Glomerular endothelial cell (primary cell): ENCODE measurements around the gene CYSRT1. TPM values are rescaled to one million over a fixed set of nuclear protein-coding genes. Genes with fewer than 3 reads are reported as not detected.

Experiments
- DNase-seq: peaks from one replicate; pipeline ENCODE4 v3.0.0-alpha.2; 2011; ENCODE audit warnings: low read depth, low spot score; ENCODE audit errors: extremely low read depth
- total RNA-seq: library from RNA; depleted of rRNA; stranded (reverse); fragments of >200 nt; gene quantifications from 2 replicates; pipeline ENCODE4 v1.2.3, GENCODE V29; 2015

Gene CYSRT1
- 0.41 and 0.78 TPM in 2 replicates for total RNA-seq

GRCh38 chr9:137224830-137225694 lies at the start of gene CYSRT1:
CYSRT1 (plus strand) TSS chr9:137225174; CDS start chr9:137225622, 448 bp downstream.
- DNase-seq, result no peak

GRCh38 chr9:137175345-137175961 lies 49.5 kb upstream of the CYSRT1 start:
- no peak for DNase-seq

GRCh38 chr9:137176302-137177182 lies 48.4 kb upstream of the CYSRT1 start:
- no peak for DNase-seq

- no peak for DNase-seq
Observed at GRCh38 chr9:137178201-137178938, 46.6 kb upstream of the CYSRT1 start.

GRCh38 chr9:137178939-137179630 lies 45.9 kb upstream of the CYSRT1 start:
- DNase-seq, result no peak

- no peak for DNase-seq
Observed at GRCh38 chr9:137179761-137180160, 45.2 kb upstream of the CYSRT1 start.

GRCh38 chr9:137180491-137180890 lies 44.5 kb upstream of the CYSRT1 start:
- DNase-seq, result no peak

- DNase-seq, result no peak
Observed at GRCh38 chr9:137181680-137182079, 43.3 kb upstream of the CYSRT1 start.

- DNase-seq, result no peak
Observed at GRCh38 chr9:137182836-137183235, 42.1 kb upstream of the CYSRT1 start.

GRCh38 chr9:137183980-137184595 lies 40.9 kb upstream of the CYSRT1 start:
- no peak for DNase-seq

GRCh38 chr9:137184881-137185660 lies 39.9 kb upstream of the CYSRT1 start:
- no peak for DNase-seq

GRCh38 chr9:137185921-137186320 lies 39.1 kb upstream of the CYSRT1 start:
- no peak for DNase-seq

- no peak for DNase-seq
Observed at GRCh38 chr9:137186385-137186784, 38.6 kb upstream of the CYSRT1 start.

GRCh38 chr9:137187386-137187785 lies 37.6 kb upstream of the CYSRT1 start:
- no peak for DNase-seq

- no peak for DNase-seq
Observed at GRCh38 chr9:137188086-137188489, 36.9 kb upstream of the CYSRT1 start.

GRCh38 chr9:137188490-137189296 lies 36.3 kb upstream of the CYSRT1 start, which contains the start of the genes ANAPC2 and SSNA1:
ANAPC2 (minus strand) TSS chr9:137188560; CDS start chr9:137188532, 28 bp downstream.
SSNA1 (plus strand) TSS chr9:137188676; CDS start chr9:137188727, 51 bp downstream.
- peak; percentile 34 for DNase-seq
